D721Med (cell line): ENCODE measurements around the gene KIAA2012.

Experiments
- DNase-seq: peaks from one replicate; pipeline ENCODE4 v3.0.0; 2011; ENCODE audit warnings: low spot score; ENCODE audit not compliant: insufficient read length
- FAIRE-seq: peaks from 2 replicates; lab custom pipeline; 2011; peaks lifted over from hg19 to GRCh38; lab: Jason Lieb, UNC
- CTCF ChIP-seq: IDR thresholded peaks from 2 replicates; pipeline ENCODE4 v1.5.1; 2012; ENCODE audit warnings: mild to moderate bottlenecking, control low read depth; ENCODE audit not compliant: insufficient read depth; ENCODE audit errors: missing control alignments

KIAA2012 gene

DNA sequence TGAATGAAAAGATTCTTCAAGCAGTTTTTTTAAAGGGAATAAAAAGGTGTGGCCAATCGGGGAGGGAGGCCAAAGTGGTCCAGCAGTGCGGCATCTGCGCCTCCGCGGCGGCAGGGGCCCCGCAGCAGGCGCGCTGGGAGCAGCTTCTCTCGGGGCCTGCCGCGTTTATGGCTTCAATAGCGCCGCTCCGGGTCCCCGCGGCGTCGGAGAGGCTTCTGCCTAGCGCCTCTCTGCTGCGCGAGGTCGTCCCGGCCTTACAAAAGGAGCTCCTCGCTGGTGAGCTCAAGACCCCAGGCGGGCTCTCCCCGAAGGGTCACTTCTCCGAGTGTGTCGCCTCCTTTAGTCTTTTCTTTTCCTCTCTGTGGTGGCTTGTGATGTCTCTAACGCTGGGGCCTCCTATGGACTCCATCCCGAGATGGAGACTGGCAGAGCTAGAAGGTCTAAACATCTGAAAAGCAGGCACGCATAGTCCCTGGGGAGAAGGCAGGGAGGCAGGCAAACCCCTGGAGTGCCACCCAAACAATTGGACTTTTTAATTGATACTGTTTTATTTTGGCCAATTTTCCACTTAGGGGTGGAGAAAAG, 98.3 kb downstream of the KIAA2012 start:
- FAIRE-seq: no peak
- TF ChIP-seq CTCF: no peak

DNA sequence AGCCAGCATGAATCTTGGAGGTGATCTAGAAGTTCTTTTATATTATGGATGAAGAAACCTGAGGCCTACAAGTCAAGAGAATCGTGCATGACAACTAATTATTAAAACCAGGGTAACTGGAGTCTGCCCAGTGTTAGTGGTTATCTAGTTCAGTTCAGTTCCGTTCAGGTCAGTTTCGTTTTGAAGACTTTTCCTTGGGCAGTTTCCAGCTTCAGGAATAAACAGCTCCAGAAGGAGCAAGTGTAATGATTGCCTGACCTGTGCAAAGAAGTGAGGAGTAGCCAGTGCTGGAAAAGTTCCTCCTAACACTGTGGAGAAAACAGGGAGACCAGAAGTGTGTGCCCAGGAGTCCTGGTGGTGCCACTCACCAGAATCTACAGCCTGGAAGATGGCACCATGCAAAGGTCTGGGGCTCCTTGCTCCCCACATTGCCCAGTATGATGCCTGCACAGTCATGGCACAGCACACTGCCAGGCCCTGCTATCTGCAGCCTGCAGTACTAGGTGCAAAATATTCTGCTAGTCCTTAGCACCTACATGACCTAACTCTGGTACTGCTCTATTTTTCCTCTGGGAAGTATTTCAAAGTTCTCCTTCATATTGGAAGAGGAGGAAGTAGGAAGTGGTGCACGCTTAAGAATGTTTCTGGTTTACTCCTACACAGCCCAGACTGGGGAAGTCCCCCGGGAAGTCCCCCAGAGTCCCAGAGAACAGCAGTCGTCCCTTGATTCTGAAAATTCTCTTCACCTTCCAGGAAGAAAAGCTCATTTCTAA, 99.6 kb downstream of the KIAA2012 start:
- no peak for DNase-seq
- no peak for FAIRE-seq
- TF ChIP-seq CTCF: no peak

More for the DNA sequence above, 98.3 kb downstream of the KIAA2012 start:
- DNase-seq: no peak

GRCh38 chr2:202178346-202178958, 105.4 kb downstream of the KIAA2012 start:
- DNase-seq (no peak), FAIRE-seq (peak; percentile 77)
- TF ChIP-seq CTCF: peak; percentile 93

DNA sequence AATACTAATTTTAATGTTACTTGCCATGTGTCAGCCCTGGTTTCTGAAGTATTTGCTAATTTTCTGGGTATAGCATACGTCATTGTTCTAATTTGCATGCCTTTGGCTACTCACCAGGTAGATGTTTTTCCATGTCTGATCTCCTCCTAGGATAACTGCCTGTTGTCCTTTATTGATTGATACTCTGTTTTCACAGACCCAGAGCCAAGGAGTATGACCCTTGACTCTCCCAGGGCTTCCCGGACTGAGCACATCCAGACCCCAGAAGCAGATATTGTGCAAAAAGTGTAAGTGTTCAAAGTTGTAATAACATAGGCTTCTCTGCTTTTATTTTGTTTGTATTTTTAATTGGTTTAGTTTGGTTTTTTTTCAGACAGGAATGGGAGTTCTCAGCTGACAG, 111.5 kb downstream of the KIAA2012 start:
- no peak for DNase-seq
- no peak for FAIRE-seq
- no peak for TF ChIP-seq CTCF

- FAIRE-seq (peak; percentile 83), DNase-seq (peak; percentile 46)
- TF ChIP-seq CTCF: no peak
These were observed 112.1 kb downstream of the KIAA2012 start for GRCh38 chr2:202185156-202185555.

DNA sequence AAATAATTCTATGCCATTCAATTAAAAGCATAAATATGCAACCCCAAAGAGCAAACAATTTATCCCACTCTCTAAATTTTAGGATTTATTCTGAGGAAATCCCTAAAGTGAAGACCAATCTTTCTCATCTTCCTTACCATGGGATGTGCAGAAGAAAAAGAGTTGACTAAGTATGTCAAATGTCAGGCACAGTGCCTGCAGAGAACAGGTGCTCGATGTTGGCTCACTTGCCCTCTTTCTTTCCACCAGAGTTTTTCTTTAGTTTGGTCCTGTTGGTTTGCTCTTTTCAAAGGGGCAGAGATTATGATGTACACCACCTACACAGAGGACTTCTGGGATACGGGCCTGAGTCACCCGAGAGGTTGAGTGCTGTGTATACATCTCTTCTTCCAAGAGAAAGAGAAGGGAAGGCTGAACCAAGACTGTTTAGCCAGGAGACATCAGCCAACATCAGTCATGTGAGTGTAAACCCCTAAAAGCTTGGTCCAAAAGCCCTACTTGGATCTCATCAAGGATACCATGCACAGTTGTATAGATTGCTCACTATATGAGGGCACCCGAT, 113.7 kb downstream of the KIAA2012 start:
- TF ChIP-seq CTCF: no peak
- DNase-seq: no peak
- no peak for FAIRE-seq

- DNase-seq (no peak), FAIRE-seq (no peak)
- TF ChIP-seq CTCF: no peak
These were observed 114.5 kb downstream of the KIAA2012 start for GRCh38 chr2:202187570-202187969.
